Activated T-cell treated with anti-CD3 and anti-CD28 coated beads for 48 hours (primary cell): Measurements from ENCODE around the gene NIM1K.
"Not testable (repeated sequence)": the region's sequence is repeated elsewhere in the genome, so short reads cannot be mapped to it uniquely, and the experiment has no call there.

Source experiments
- DNase-seq: peaks from one replicate; pipeline ENCODE4 v3.0.0-alpha.2; 2020; ENCODE audit warnings: low read depth

The NIM1K gene

DNA sequence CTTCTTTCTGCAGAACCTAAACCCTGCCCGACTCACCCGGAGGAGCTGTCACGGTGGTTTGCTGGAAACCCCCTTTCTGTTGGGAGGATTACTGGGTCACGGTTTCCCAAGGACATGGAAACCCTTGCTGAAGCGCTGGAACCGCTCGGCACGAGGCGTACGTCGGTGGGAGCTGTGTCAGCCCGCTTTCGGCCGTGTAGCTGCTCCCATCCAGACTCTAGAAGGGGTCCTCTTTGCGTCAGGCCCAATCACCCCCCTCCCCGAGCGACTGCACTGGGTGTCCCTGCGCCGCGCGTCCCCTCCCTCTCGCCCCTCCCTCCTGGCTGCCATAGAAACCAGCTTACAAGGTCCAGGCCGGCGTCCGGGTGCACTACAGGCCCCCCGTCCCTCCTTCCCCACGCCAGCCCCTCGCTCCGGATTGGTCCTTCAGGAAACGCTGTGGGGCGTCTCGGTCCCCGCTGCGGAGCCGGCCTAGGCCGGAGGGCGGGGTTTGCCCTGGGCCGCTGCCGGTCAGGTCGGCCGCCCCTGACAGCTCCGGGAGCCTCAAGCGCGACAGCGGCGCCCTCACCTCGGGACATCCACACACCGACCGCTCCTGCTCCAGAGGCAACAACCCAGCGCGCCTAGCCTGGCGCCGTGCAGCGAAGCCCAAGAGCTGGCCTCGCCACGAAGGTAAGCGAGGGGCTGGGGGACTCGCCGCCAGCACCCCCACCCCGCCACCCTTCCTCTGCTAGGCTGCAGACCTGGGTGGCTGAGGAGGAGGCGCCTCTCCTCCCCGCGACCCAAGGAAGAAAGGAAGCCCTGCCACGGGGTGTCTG is at the start of gene NIM1K:
Gene NIM1K (plus strand): TSS at position 486 of the 818 bp plus-strand sequence. CDS start 53,551 bp downstream, outside the sequence.
- DNase-seq: peak; percentile 38

DNA sequence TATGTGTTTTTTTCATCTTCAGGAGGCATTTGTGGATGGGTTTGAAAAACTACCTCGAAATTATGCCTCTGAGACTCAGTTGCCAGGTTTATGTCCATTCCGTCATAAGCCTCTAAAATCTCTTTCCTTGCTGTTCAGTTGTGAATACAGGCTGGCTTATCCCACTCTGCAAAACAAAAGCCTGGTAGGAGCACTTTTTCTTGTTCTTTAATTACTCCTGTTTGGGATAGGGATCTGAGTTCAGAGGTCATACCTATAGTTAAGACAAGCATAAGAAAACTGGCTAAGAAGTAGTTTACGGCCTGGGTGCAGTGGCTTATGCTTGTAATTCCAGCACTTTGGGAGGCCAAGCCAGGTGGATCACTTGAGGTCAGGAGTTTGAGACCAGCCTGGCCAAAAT is 47.0 kb upstream of the NIM1K start:
- no peak for DNase-seq

DNA sequence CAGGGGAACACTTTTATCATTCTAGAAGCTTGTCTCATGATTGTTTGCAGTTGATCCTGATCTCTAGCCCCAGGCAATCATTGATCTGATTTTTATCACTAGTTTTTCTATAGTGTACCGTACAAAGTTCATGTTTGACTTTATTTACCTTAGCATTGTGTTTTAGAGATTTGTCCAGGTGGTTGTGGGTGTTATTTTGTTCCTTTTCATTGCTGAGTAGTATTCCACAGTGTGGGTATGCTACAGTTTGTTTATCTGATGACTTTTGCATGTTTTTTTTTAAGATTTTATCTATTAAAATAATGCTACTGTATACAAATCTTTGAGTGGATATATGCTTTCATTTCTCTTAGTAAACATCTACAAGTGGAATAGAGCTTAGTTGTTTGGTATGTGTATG is 45.1 kb upstream of the NIM1K start:
- no peak for DNase-seq

DNA sequence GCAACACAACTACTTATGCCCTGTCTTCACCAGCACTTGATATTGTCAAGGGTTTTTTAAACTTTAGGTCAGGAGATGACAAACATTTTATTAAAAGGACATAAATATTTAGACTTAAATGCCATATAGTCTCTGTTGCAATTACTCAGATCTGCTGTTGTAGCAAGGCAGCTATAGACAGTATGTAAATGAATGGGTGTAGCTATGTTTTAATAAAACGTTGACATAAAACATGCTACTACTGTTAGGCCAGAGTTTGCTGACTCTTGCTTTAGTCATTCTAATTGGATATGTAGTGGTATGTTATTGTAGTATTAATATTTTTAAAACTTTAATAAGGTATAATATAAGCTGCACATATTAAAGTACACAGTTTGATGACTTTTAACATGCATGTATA is 43.6 kb upstream of the NIM1K start:
- DNase-seq: no peak

DNA sequence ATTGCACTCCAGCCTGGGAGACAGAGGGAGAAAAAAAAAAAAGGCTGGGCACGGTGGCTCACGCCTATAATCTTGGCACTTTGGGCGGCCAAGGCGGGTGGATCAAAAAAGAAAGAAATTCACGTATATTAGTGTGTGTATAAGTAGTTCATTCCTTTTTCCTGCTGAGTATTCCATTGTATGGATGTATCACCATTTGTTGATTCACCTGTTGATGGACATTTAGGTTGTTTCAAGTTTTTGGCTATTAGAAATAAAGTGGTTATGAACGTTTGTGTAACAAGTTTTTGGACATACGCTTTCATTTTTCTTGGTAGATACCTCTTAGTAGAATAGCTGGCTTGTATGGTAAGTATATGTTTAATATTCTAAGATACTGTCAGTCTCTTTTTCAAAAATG is 42.8 kb upstream of the NIM1K start:
- DNase-seq: no peak

DNA sequence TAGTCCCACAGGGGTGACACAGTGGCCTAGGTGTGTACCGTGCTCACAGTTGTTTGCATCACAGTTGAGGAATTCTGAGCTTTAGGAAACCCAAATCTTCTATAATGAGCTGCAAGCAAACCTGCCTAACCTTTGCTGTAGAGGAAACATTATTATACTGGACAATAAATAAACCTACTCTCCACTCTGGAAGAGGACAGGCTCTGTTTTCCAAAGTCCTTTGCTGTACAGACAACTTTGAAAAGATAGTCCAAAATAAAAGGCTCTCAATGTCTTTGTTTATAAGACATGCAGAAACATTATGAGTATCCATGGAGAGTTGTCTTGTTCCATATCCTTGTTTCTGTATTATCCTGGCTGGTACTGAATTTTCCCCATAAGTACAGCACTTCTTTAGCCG is 42.0 kb upstream of the NIM1K start:
- DNase-seq: no peak

DNA sequence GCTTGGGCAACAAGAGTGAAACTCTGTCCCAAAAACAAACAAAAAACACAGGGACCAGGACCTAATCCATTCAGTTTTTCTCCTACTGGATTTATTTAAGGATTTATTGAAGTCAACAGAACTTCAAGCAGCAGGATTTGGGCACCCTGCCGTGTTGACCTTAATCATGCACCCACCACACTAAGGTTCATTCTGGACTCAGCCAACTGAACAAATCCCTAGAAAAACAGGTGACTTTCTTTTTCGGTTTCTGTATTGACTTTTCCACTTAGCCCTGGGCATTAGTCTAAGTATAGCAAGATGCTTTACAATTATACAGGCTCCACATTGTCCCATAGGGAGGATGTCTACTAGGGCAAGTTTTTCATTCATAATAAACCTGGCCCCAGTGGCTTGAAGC is 41.3 kb upstream of the NIM1K start:
- DNase-seq: no peak

DNA sequence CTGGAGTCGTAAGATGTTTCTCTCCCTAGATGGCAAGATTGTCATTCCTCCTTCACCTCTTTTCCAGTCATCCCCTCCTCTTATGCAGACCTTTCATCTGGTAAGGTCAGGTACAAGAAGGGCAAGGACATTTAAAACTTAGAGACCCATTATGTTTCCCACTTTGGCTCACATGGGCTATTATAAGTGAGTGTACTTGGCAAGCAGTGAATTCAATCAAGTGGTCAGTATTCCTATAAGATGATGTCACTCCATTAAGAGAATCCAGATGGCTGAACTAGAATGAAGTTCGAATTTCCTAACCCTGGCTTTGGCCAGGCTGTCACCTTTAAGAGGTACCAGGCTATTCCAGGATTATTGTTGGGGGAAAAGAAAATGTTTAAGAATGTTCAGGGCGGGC is 39.1 kb upstream of the NIM1K start:
- DNase-seq: no peak

DNA sequence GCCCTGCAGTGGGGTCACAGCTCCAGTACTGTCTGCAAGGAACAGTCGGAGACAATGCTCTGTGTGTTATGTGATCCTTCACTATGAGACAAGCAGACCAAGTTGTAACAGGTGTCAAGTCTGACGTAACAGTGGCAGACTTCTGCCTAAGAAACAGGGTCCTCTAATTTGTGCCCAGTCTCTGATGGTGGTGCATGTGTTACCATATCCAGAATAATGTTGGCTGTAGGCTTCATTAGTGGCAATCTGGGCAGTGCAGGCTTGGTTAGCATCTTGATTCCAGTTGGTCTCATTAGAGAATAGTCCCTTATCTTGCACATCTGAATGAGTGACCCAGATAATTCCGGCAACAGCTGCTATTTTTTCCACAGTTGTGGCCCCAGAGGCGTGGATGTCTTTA is 37.6 kb upstream of the NIM1K start:
- DNase-seq: no peak

DNA sequence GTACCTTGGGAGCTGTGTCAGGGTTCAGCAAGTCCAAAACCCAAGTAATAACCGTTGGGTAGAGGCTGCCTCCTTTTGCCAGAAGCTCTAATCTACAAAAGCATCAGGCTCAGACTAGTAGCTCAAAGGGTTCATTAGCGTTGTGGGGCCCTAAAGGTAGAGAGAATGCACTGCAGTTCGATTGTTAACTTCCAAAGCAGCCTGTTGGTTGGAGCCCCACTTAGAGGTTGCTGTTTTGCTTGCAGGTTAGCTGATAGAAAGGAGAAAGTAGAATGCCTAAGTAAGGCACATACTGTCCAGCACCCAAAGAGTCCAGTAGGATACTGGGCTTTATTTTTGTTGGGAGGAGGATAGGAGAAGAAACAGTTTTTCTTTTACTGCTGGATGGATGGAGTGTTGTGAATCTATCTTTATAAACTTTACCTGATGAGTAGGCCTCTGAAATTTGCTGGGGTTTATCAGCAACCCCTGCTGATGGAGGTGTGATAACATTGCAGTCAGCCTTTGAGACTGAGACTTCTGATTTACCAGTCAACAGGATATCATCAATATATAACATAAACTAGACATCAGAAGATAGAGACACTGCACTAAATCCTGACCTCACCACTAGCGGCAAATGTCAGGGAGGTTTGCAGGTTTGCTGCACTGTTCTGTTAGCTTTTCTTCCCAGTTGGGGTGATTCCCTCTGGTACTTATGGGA is 36.5 kb upstream of the NIM1K start:
- no peak for DNase-seq

DNA sequence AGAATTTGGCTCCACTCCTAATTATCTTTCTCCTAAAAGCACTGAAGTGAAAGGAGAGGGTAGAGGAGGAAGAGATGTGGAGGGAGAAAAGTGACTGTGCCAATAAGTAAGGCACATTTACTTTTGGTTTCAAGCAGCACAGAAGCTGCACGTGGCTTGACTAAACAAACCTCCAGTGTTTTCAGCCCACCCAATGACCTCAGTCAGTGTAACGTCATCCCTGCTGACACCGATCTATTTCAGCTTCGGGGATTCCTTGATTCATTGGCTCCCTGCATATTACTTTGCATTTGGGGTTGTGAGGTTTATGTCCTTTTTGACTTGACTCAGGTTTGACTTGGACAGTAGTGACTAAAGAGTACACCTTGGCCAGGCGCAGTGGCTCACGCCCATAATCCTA is 35.6 kb upstream of the NIM1K start:
- no peak for DNase-seq

DNA sequence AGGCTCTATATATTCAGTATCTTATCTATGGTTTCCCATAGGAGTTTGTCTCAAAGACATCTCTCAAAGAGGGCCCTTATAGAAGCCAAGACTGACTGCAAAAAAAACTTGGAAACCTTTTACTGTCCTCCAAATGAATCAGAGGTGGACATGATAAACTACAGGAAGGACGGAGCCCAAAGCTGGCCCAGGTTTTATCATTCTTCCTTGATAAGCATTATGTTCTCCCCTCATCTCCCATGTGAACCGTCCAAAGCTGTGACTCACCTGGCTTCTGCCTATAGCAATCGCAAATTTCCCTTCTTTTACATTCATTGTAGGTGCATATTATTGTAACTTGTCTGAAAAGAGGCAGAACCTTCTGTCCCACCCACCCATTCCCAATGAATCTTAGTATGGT is 35.0 kb upstream of the NIM1K start:
- no peak for DNase-seq

DNA sequence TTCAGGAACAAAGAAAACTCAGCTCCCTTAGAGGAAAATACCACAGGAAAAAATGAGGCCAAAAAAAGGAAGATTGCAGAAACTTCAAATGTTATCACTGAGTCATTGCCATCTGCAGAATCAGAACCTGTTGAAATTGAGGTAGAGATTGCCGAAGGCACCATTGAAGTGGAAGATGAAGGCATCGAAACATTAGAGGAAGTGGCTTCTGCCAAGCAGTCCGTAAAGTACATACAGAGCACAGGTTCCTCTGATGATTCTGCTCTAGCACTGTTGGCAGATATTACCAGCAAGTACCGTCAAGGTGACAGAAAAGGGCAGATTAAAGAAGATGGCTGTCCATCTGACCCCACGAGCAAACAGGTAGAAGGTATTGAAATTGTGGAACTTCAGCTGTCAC is 30.8 kb upstream of the NIM1K start:
- no peak for DNase-seq

DNA sequence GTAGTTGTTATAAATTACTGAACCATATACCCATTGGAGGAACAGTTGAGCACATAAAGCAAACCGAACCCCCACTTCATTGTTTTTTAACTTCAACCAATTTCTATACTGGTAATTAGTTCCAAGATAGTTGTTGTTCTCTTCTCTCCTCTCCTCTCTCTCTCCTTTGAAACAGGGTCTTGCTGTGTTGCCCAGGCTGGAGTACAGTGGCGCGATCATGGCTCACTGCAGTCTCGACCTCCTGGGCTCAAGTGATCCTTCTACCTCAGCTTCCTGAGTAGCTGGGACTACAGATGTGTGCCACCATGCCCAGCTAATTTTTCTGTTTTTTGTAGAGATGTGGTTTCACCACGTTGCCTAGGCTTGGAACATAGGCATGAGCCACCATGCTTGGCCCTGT is 27.2 kb upstream of the NIM1K start:
- DNase-seq: not testable (repeated sequence)

DNA sequence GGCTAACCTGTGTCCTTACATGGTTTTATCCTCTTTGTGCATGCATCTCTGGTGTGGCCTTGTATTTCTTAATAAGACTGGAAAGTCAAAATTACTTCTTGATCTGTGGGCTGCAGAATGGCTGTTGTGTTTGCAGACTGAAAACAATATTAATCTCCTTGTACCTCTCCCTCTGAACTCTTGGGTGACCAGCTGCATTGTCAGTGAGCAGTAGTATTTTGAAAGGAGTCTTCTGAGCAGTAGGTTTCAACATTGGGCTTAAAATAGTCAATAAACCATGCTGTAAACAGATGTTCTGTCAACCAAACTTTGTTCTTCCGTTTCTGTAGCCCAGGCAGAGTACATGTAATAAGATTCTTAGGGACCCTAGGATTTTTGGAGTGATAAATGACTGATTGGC is 26.7 kb upstream of the NIM1K start:
- no peak for DNase-seq

DNA sequence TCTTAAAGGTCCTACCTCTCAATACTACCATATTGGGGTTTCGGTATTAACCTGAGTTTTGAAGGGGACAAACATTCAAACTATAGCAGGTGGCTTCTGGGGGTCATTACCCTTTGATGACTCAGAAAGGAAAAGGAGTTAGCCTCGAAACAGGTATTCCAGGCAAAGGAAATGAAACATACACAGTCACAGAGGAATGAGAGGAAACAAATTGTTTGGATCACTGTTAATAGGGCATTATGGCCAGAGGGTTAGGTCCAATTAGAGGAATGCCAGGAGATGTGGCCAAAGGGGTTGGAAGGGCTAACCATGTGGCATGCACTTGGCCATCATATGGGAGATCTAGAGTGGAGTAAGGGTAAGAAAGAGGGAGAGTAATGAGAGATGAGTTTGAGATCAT is 23.9 kb upstream of the NIM1K start:
- DNase-seq: no peak

DNA sequence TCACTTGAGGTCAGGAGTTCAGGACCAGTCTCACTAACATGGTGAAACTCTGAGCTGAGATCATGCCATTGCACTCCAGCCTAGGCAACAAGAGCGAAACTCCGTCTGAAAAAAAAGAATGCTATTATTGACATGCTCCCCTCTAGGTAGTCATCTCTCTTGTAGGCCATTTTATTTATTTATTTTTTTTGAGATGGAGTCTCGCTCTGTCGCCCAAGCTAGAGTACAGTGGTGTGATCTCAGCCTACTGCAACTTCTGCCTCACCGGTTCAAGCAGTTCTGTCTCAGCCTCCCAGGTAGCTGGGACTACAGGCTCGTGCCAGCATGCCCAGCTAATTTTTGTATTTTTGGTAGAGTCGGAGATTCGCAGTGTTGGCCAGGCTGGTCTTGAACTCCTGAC is 20.6 kb upstream of the NIM1K start:
- no peak for DNase-seq

DNA sequence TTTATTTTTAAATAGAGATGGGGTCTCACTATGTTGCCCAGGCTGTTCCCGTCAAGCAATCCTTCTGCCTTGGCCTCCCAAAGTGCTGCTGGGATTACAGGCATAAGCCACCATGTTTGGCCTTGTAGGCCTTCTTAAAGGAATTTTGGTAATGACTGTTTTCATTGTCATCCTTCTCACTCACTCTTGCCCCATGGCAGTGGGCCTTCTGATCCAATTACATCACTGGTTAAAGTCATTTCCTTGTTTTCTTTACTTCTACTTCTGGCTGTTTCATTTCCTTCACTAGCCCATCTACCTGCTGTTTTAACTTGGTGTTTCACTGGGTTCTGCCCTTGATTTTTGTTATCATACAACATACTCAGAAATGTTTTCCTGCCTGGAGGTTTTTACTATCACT is 20.1 kb upstream of the NIM1K start:
- no peak for DNase-seq

DNA sequence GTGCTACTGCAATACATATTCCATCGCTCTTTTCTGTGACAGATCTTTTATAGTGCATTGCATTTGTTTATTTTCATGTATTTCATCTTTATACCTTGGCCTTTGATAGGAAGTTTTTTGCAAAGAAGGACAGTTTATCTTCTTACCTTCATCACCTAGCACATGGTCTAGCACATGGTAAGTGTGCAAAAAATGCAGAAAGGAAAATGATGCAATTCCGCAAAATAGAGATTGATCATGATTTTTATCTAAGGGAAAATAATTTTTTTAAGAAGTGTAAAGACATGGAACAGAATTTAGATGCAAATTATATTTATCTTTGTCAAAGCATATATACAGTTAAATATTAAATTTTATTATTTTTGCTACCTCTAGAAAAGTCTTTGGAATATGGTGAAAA is 19.2 kb upstream of the NIM1K start:
- DNase-seq: no peak

DNA sequence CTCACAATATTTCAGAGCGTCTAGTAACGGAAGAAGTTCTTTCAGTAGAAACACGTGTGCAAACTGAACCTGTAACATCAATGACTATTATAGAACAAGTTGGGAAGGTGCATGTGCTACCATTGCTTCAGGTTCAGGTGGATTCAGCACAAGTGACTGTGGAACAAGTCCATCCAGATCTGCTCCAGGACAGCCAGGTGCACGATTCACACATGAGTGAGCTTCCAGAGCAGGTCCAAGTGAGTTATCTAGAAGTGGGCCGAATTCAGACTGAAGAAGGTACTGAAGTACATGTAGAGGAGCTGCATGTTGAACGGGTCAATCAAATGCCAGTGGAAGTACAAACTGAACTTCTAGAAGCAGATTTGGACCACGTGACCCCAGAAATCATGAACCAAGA is 17.4 kb upstream of the NIM1K start:
- no peak for DNase-seq

DNA sequence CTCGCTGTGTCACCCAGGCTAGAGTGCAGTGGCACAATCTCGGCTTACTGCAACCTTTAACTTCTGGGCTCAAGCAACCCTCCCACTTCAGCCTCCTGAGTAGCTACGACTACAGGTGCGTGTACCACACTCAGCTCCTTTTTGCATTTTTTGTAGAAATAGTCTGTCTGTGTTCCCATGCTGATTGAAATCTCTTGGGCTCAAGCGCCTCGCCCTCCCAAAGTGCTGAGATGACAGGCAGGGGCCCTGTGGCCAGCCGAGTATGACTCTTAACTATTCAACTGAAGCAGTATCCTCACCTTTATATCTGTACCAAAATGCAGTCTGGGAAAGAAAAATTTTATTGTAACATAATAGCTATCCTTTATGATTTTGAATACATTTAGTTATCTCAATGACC is 12.2 kb upstream of the NIM1K start:
- no peak for DNase-seq

DNA sequence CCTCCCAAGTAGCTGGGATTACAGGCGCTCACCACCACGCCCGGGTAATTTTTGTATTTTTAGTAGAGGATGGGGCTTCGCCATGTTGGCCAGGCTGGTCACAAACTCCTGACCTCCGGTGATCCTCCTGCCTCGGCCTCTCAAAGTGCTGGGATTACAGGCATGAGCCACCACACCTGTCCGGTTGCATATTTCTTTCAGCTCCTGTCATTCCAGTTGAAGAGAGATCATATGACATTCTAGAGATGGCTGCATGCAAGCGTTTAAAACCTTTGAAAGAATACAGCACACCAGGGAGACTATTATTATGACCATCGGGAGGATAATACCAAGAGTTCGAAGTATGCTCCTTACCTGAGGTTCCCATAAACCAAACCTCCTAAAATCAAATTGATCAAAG is 9.6 kb upstream of the NIM1K start:
- no peak for DNase-seq

DNA sequence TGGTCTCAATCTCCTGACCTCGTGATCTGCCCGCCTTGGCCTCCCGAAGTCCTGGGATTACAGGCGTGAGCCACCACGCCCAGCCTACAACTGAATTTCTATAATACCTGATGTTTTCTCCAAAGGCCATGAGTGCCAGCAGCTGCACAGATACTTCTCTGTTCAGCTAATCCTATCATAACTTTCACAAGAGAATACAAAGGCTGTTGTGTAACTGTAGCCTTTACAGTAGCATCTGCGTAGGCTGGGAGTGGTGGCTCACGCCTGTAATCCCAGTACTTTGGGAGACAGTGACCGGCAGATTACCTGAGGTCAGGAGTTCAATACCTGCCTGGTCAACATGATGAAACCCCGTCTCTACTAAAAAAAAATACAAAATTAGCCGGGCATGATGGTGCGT is 8.9 kb upstream of the NIM1K start:
- DNase-seq: not testable (repeated sequence)
